H1 (cell line): ENCODE results near the gene ERLEC1. TPM values are rescaled to one million over a fixed set of nuclear protein-coding genes. Genes with fewer than 3 reads are reported as not detected.
"Not testable (repeated sequence)": the region's sequence is repeated elsewhere in the genome, so short reads cannot be mapped to it uniquely, and the experiment has no call there.

Experiments
- CTCF ChIA-PET: fragments of 300-600 bp; sonication (Branson Sonifier 250); formaldehyde crosslinking; loops from one replicate; lab custom pipeline; 2021; ENCODE audit not compliant: partially characterized antibody; lab: Charles Lee
- POLR2A ChIA-PET: fragments of 300-600 bp; sonication (Branson Sonifier 250); formaldehyde crosslinking; loops from one replicate; lab custom pipeline; 2021; ENCODE audit warnings: inconsistent platforms; ENCODE audit not compliant: partially characterized antibody; lab: Charles Lee
- DNase-seq, 2 experiments: peaks; one replicate each; pipeline versions ENCODE4 v3.0.0 to v3.0.0-alpha.2; 2010 to 2022; ENCODE audit warnings: low spot score in 2 of 2, low read depth in 1 of 2, mixed read lengths in 1 of 2
- FAIRE-seq: peaks from 2 replicates; lab custom pipeline; 2011; peaks lifted over from hg19 to GRCh38; lab: Jason Lieb, UNC
- H2AFZ ChIP-seq: 2 replicates; pipeline ENCODE4 v1.8.1; 2012; ENCODE audit warnings: low read length, inconsistent platforms
- H2AK5ac ChIP-seq: 2 replicates; pipeline ENCODE4 v1.6.1; 2013; ENCODE audit warnings: low read depth, low read length
- H2BK120ac ChIP-seq: replicated peaks from 2 replicates; pipeline ENCODE3; 2013; ENCODE audit warnings: low read depth, low read length, inconsistent platforms
- H2BK12ac ChIP-seq: 2 replicates; pipeline ENCODE4 v1.6.1; 2013; ENCODE audit warnings: low read depth, low read length
- H2BK15ac ChIP-seq: 2 replicates; pipeline ENCODE4 v1.6.1; 2013; ENCODE audit warnings: low read length
- H2BK20ac ChIP-seq: 2 replicates; pipeline ENCODE4 v1.6.1; 2013; ENCODE audit warnings: low read length
- H2BK5ac ChIP-seq: 2 replicates; pipeline ENCODE4 v1.6.1; 2013; ENCODE audit warnings: low read depth, low read length
- H3K14ac ChIP-seq: 2 replicates; pipeline ENCODE4 v1.6.1; 2013; ENCODE audit warnings: inconsistent platforms; ENCODE audit not compliant: insufficient read length
- H3K18ac ChIP-seq: 2 replicates; pipeline ENCODE4 v1.6.1; 2013; ENCODE audit warnings: low read length; ENCODE audit errors: extremely low read depth
- H3K23ac ChIP-seq: 2 replicates; pipeline ENCODE4 v1.6.1; 2013; ENCODE audit warnings: inconsistent platforms; ENCODE audit not compliant: insufficient read length
- H3K23me2 ChIP-seq: 2 replicates; pipeline ENCODE4 v1.6.1; 2013; ENCODE audit warnings: low read depth, low read length
- H3K27ac ChIP-seq: 2 replicates; pipeline ENCODE4 v1.6.1; 2011; ENCODE audit warnings: low read depth, low read length, inconsistent platforms
- H3K27me3 ChIP-seq, 4 experiments: replicated peaks in 1 of 4; 1 replicate in 1 of 4; 2 replicates in 3 of 4; pipeline versions ENCODE4 v1.6.1 to v1.8.1; 2011 to 2013; ENCODE audit warnings: low read length in 3 of 4, mild to moderate bottlenecking in 3 of 4, inconsistent platforms in 2 of 4, mixed read lengths in 2 of 4, moderate library complexity in 1 of 4; ENCODE audit not compliant: control insufficient read depth in 3 of 4, insufficient read depth in 3 of 4; ENCODE audit errors: extremely low read depth in 1 of 4
- H3K36me3 ChIP-seq, 4 experiments: 2 replicates each; pipeline versions ENCODE4 v1.6.1 to v1.8.1; 2011 to 2013; ENCODE audit warnings: mild to moderate bottlenecking in 4 of 4, low read length in 3 of 4, moderate library complexity in 2 of 4, control low read depth in 1 of 4, inconsistent platforms in 1 of 4; ENCODE audit not compliant: insufficient read depth in 4 of 4, control insufficient read depth in 2 of 4
- H3K4ac ChIP-seq: replicated peaks from 2 replicates; pipeline ENCODE3; 2013; ENCODE audit warnings: low read length, low read depth, mixed read lengths, inconsistent platforms; ENCODE audit not compliant: insufficient read length
- H3K4me1 ChIP-seq, 4 experiments: replicated peaks in 1 of 4; 1 replicate in 1 of 4; 2 replicates in 3 of 4; pipeline versions ENCODE4 v1.6.1 to v1.8.1; 2011 to 2013; ENCODE audit warnings: low read length in 3 of 4, inconsistent platforms in 2 of 4, mixed read lengths in 1 of 4; ENCODE audit not compliant: insufficient read depth in 4 of 4, control insufficient read depth in 3 of 4
- H3K4me2 ChIP-seq, 2 experiments: 2 replicates each; pipeline versions ENCODE4 v1.6.1 to v1.8.1; 2011 to 2013; ENCODE audit warnings: low read depth in 2 of 2, low read length in 2 of 2, control low read depth in 1 of 2, inconsistent platforms in 1 of 2, mild to moderate bottlenecking in 1 of 2; ENCODE audit not compliant: insufficient read depth in 1 of 2
- H3K4me3 ChIP-seq, 4 experiments: fragments of 200-600, 300-600 bp in 1 of 4; sonication (generic), shearing (Covaris generic), sonication (Bioruptor Twin) in 1 of 4; 2 replicates each; pipeline versions ENCODE4 v1.5.1 to v1.8.1; 2011 to 2016; ENCODE audit warnings: low read length in 4 of 4, low read depth in 3 of 4, control low read depth in 2 of 4, inconsistent platforms in 2 of 4, mild to moderate bottlenecking in 2 of 4, mixed read lengths in 1 of 4, moderate library complexity in 1 of 4; ENCODE audit not compliant: insufficient read depth in 2 of 4; ENCODE audit errors: extremely low read depth in 1 of 4
- H3K56ac ChIP-seq: replicated peaks from 2 replicates; pipeline ENCODE3; 2013; ENCODE audit warnings: low read depth, mild to moderate bottlenecking, mixed read lengths, low read length, inconsistent platforms; ENCODE audit not compliant: insufficient read length
- H3K79me1 ChIP-seq: 2 replicates; pipeline ENCODE4 v1.6.1; 2013; ENCODE audit warnings: low read depth, low read length, control low read depth
- H3K79me2 ChIP-seq, 2 experiments: 2 replicates each; pipeline versions ENCODE4 v1.6.1 to v1.8.1; 2012 to 2013; ENCODE audit warnings: low read length in 2 of 2, mild to moderate bottlenecking in 2 of 2, inconsistent platforms in 1 of 2; ENCODE audit not compliant: insufficient read depth in 2 of 2, control insufficient read depth in 1 of 2
- H3K9ac ChIP-seq, 4 experiments: replicated peaks in 1 of 4; 1 replicate in 1 of 4; 2 replicates in 3 of 4; pipeline versions ENCODE4 v1.6.1 to v1.8.1; 2011 to 2013; ENCODE audit warnings: low read depth in 3 of 4, low read length in 3 of 4, control low read depth in 2 of 4, mild to moderate bottlenecking in 2 of 4, moderate library complexity in 2 of 4, inconsistent platforms in 1 of 4; ENCODE audit errors: extremely low read depth in 1 of 4
- H3K9me3 ChIP-seq, 2 experiments: 2 replicates each; pipeline versions ENCODE4 v1.6.1 to v1.8.1; 2012 to 2013; ENCODE audit warnings: mild to moderate bottlenecking in 2 of 2, moderate library complexity in 2 of 2, control low read depth in 1 of 2, inconsistent platforms in 1 of 2, low read depth in 1 of 2, low read length in 1 of 2, mixed read lengths in 1 of 2; ENCODE audit not compliant: insufficient read depth in 2 of 2
- H4K20me1 ChIP-seq, 2 experiments: replicated peaks in 1 of 2; 2 replicates each; pipeline versions ENCODE3 to v1.8.1; 2011 to 2013; ENCODE audit warnings: inconsistent platforms in 2 of 2, low read length in 2 of 2, mild to moderate bottlenecking in 1 of 2; ENCODE audit not compliant: insufficient read depth in 2 of 2, control insufficient read depth in 1 of 2
- H4K5ac ChIP-seq: 2 replicates; pipeline ENCODE4 v1.6.1; 2013; ENCODE audit warnings: low read length, low read depth, mixed read lengths, inconsistent platforms; ENCODE audit not compliant: insufficient read length
- H4K8ac ChIP-seq: 2 replicates; pipeline ENCODE4 v1.8.0; 2013; ENCODE audit warnings: mild to moderate bottlenecking, moderate library complexity, low read length, inconsistent platforms; ENCODE audit not compliant: insufficient read depth; ENCODE audit errors: extremely low read depth
- H4K91ac ChIP-seq: replicated peaks from 2 replicates; pipeline ENCODE3; 2013; ENCODE audit warnings: low read length, mixed read lengths, inconsistent platforms; ENCODE audit not compliant: insufficient read length
- ASH2L ChIP-seq: fragments of 200-600, 300-600 bp; sonication (generic); IDR thresholded peaks from one replicate; pipeline ENCODE4 v1.7.1; 2017; ENCODE audit warnings: low read length
- CHD2 ChIP-seq: IDR thresholded peaks from 2 replicates; pipeline ENCODE4 v1.6.1; 2012; ENCODE audit warnings: low read length, improper control_type of control experiment
- CTBP2 ChIP-seq: IDR thresholded peaks from 2 replicates; pipeline ENCODE4 v1.7.0; 2011; ENCODE audit warnings: borderline replicate concordance, mild to moderate bottlenecking, moderate library complexity, mixed read lengths, low read length; ENCODE audit not compliant: insufficient read depth, insufficient read length
- NANOG ChIP-seq: IDR thresholded peaks from 2 replicates; pipeline ENCODE4 v1.6.1; 2011; ENCODE audit warnings: low read length, low read depth, mild to moderate bottlenecking, inconsistent platforms; ENCODE audit not compliant: insufficient read depth, poor library complexity, severe bottlenecking
- WGBS, 2 experiments: shearing (Covaris generic) in 1 of 2; methylation state at CpG; one replicate each; pipeline versions ENCODE4 v1.1.6 to v1.1.7; 2013 to 2015; ENCODE audit warnings: low lambda C conversion rate in 2 of 2, mixed read lengths in 2 of 2, inconsistent platforms in 1 of 2, low coverage in 1 of 2, missing lambda C conversion rate in 1 of 2; ENCODE audit not compliant: insufficient replicate concordance in 2 of 2, insufficient coverage in 1 of 2, insufficient read length in 1 of 2; ENCODE audit errors: extremely low coverage in 1 of 2, missing lambda C conversion rate in 1 of 2; 5-methylcytosine and 5-hydroxymethylcytosine counted together
- polyA plus RNA-seq, 7 experiments: library from polyadenylated mRNA; depleted of rRNA in 3 of 7; stranded (reverse) in 5 of 7; unstranded in 2 of 7; fragments of >200 nt in 5 of 7; fragments of 200-250 nt in 2 of 7; gene quantifications; 1 replicate in 5 of 7; 2 replicates in 1 of 7; 4 replicates in 1 of 7; pipeline versions ENCODE4 v1.2.1 to v1.2.3, GENCODE V29; 2011 to 2013; ENCODE audit warnings: missing spikeins in 2 of 7, mixed read lengths in 2 of 7
- total RNA-seq: library from RNA; stranded (reverse); fragmentation: NEBNext Ultra II Directional; extraction: Animal tissue kit (Norgen Biotek cat#: 25700); gene quantifications from 2 replicates; pipeline ENCODE4 v1.2.1, GENCODE V29; 2021

The ERLEC1 gene
- total and polyA plus RNA-seq, 2 of the 8 experiments (the other 6 are each of a cell fraction or from before 2014, with no cell fraction given), result 12.9 to 26.7 TPM

DNA sequence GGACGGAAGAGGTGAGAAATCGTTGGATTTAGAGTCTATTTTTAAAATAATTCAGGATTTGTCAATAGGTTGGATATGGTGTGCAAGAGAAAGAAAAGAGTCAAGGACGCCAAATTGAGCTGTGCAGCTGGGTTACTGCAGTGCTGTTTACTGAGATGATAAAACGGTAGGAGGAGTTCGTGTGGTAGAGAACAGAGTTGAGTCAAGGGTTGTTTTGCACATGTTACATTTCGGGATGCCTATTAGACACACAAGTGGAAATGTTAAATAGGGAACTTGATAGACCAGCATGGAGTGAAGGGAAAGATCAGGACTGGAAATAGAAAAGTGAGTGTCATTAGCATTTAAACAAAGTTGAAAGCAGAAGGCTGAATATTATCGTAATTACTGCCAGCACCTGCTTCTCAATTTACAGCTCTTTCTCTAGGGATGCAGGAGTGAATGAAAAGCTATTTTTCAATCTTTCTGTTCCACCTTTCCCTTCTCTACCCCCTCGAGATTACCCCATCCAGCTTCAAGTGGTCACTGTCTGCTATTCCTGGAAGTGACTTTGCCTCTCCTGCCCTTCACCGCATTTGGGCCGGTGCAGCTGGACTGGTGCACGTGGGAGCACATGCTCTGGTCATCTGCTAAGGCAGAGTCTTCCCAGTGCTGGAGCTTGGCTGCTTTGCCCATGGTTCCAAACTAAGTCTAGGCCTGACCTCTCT is 42.6 kb downstream of the ERLEC1 start (continued):
- no peak for TF ChIP-seq ASH2L
- no peak for TF ChIP-seq CTBP2
- TF ChIP-seq NANOG, result no peak
- no peak for TF ChIP-seq CHD2

GRCh38 chr2:53829980-53830290 is 43.1 kb downstream of the ERLEC1 start:
- not testable (repeated sequence) for H3K9me3 ChIP-seq, H4K91ac ChIP-seq, H3K27me3 ChIP-seq, H3K23ac ChIP-seq, H4K5ac ChIP-seq, H2BK20ac ChIP-seq, H3K79me2 ChIP-seq, H2BK120ac ChIP-seq, H3K79me1 ChIP-seq, H3K14ac ChIP-seq, H3K9ac ChIP-seq, H3K36me3 ChIP-seq, H3K18ac ChIP-seq, H2AK5ac ChIP-seq, H2BK12ac ChIP-seq, H4K20me1 ChIP-seq, H3K27ac ChIP-seq, H3K4me1 ChIP-seq, H3K56ac ChIP-seq, H3K4ac ChIP-seq, H3K4me2 ChIP-seq, H3K23me2 ChIP-seq, H2AFZ ChIP-seq, H4K8ac ChIP-seq, H2BK15ac ChIP-seq, H2BK5ac ChIP-seq, H3K4me3 ChIP-seq, FAIRE-seq, DNase-seq
- POLR2A ChIA-PET, result interaction anchor here (0.7 kb wide), 1 partner anchor 11 kb away, joined by 3 read pairs; no protein-coding TSS in a partner anchor
- WGBS, 2 experiments, result 96% methylated on average over 4 of the region's 4 CpGs; no CpG with 5 or more reads in 1 of the 2 experiments
- CTCF ChIA-PET, result interaction anchor here (0.6 kb wide), 1 partner anchor 8 kb away, joined by 3 read pairs; no protein-coding TSS in a partner anchor
